Thyroid gland (tissue), 4 donors: ENCODE measurements around the gene ADAMTS17.

ENCODE experiments used
- POLR2A ChIP-seq, 2 donors: fragments of 450-650 bp; IDR thresholded peaks; one replicate each; pipeline ENCODE4 v1.6.1; 2017; ENCODE audit warnings: antibody characterized with exemption in 2 of 2, mild to moderate bottlenecking in 2 of 2, moderate library complexity in 1 of 2
- TF ChIP-seq, protein P1 (sequence below), 6 experiments: fragments of 200-600 bp in 3 of 6; fragments of 450-650 bp in 3 of 6; sonication (generic) in 3 of 6; IDR thresholded peaks; one replicate each; pipeline ENCODE4 v1.5.1; 2016 to 2019; ENCODE audit warnings: antibody characterized with exemption in 6 of 6, mild to moderate bottlenecking in 2 of 6, inconsistent platforms in 1 of 6, moderate library complexity in 1 of 6

DNA sequence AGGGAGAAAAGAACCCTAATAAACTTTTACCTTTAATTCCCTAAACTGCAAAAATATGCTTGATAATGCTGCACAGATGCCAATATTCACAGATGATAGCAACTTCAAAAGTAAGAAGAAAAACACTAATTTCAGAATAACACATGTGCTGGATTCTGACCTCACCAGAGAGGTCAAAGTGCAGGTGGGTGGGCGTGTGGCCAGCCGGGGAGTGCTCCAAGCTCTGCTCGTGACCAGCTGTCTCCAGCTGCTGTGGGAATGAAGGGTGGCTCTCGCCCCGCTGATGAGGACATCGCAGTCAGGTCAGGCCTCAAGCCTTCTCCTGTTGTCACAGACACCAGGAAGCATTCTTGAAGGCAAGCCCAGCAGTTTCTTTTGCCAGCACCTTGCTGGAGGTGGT, 57.1 kb downstream of the ADAMTS17 start:
- TF ChIP-seq, protein P1, sequence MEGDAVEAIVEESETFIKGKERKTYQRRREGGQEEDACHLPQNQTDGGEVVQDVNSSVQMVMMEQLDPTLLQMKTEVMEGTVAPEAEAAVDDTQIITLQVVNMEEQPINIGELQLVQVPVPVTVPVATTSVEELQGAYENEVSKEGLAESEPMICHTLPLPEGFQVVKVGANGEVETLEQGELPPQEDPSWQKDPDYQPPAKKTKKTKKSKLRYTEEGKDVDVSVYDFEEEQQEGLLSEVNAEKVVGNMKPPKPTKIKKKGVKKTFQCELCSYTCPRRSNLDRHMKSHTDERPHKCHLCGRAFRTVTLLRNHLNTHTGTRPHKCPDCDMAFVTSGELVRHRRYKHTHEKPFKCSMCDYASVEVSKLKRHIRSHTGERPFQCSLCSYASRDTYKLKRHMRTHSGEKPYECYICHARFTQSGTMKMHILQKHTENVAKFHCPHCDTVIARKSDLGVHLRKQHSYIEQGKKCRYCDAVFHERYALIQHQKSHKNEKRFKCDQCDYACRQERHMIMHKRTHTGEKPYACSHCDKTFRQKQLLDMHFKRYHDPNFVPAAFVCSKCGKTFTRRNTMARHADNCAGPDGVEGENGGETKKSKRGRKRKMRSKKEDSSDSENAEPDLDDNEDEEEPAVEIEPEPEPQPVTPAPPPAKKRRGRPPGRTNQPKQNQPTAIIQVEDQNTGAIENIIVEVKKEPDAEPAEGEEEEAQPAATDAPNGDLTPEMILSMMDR (IDR thresholded peaks at IDR 0.05): no peak
- TF ChIP-seq POLR2A (IDR thresholded peaks at IDR 0.05): no peak
